GM23338 (cell line): Measurements from ENCODE around the gene CTNND2. TPM values are rescaled to one million over a fixed set of nuclear protein-coding genes. Genes with fewer than 3 reads are reported as not detected.

ENCODE experiments used
- ATAC-seq: fragments of 200-7000 bp; cut with Tn5 transposase; 3 replicates; pipeline ENCODE4 v1.9.1; 2020
- DNase-seq: peaks from one replicate; pipeline ENCODE4 v3.0.0-alpha.2; 2015; ENCODE audit warnings: low spot score
- H2AFZ ChIP-seq: fragments of 200-600 bp; sonication (generic); 2 replicates; pipeline ENCODE4 v1.8.0; 2016; ENCODE audit warnings: antibody characterized with exemption, mild to moderate bottlenecking, moderate library complexity
- H3F3A ChIP-seq: fragments of 200-600 bp; sonication (generic); replicated peaks from 2 replicates; pipeline ENCODE4 v1.8.0; 2017; ENCODE audit warnings: antibody characterized with exemption, mixed run types, low read depth
- H3K27ac ChIP-seq: fragments of 200-600 bp; sonication (generic); 2 replicates; pipeline ENCODE4 v1.6.1; 2016; ENCODE audit warnings: low read depth
- H3K27me3 ChIP-seq: fragments of 200-600 bp; sonication (generic); 2 replicates; pipeline ENCODE4 v1.8.0; 2016; ENCODE audit warnings: mild to moderate bottlenecking, mixed run types, moderate library complexity; ENCODE audit not compliant: insufficient read depth
- H3K36me3 ChIP-seq: fragments of 200-600 bp; sonication (generic); 2 replicates; pipeline ENCODE4 v1.8.0; 2016; ENCODE audit warnings: mild to moderate bottlenecking; ENCODE audit not compliant: insufficient read depth
- H3K4me1 ChIP-seq: fragments of 200-600 bp; sonication (generic); 2 replicates; pipeline ENCODE4 v1.8.0; 2016; ENCODE audit warnings: mild to moderate bottlenecking, moderate library complexity; ENCODE audit not compliant: insufficient read depth
- H3K4me2 ChIP-seq: fragments of 200-600 bp; sonication (generic); 2 replicates; pipeline ENCODE4 v1.7.1; 2017; ENCODE audit warnings: mixed run types
- H3K4me3 ChIP-seq: fragments of 200-600 bp; sonication (generic); 2 replicates; pipeline ENCODE4 v1.6.1; 2016; ENCODE audit warnings: mixed run types
- H3K79me2 ChIP-seq: fragments of 200-600 bp; sonication (generic); replicated peaks from 2 replicates; pipeline ENCODE4 v1.8.0; 2017; ENCODE audit warnings: mild to moderate bottlenecking; ENCODE audit not compliant: insufficient read depth
- H3K9me2 ChIP-seq: fragments of 200-600 bp; sonication (generic); 2 replicates; pipeline ENCODE4 v1.8.0; 2017; ENCODE audit not compliant: insufficient read depth
- H4K20me1 ChIP-seq: fragments of 200-600 bp; sonication (generic); replicated peaks from 2 replicates; pipeline ENCODE4 v1.8.0; 2017; ENCODE audit warnings: mild to moderate bottlenecking; ENCODE audit not compliant: insufficient read depth
- H3K27ac Mint-ChIP-seq: 2 replicates; pipeline ENCODE4 v1.8.0; 2020; ENCODE audit warnings: inconsistent platforms, mild to moderate bottlenecking, moderate library complexity, mixed read lengths
- H3K27me3 Mint-ChIP-seq: 3 replicates; pipeline ENCODE4 v1.8.0; 2022; ENCODE audit warnings: low read depth, mild to moderate bottlenecking, moderate library complexity, mixed read lengths, inconsistent platforms; ENCODE audit not compliant: insufficient read depth, poor library complexity
- H3K36me3 Mint-ChIP-seq: 3 replicates; pipeline ENCODE4 v1.8.0; 2021; ENCODE audit warnings: low read depth, mild to moderate bottlenecking, inconsistent platforms, moderate library complexity, mixed read lengths
- H3K4me1 Mint-ChIP-seq: 3 replicates; pipeline ENCODE4 v1.8.0; 2020; ENCODE audit warnings: mild to moderate bottlenecking, inconsistent platforms, mixed read lengths
- H3K4me3 Mint-ChIP-seq: 3 replicates; pipeline ENCODE4 v1.8.0; 2021; ENCODE audit warnings: moderate library complexity, mild to moderate bottlenecking, inconsistent platforms, mixed read lengths
- H3K9me3 Mint-ChIP-seq: 3 replicates; pipeline ENCODE4 v1.8.0; 2020; ENCODE audit warnings: moderate library complexity, mild to moderate bottlenecking, inconsistent platforms, mixed read lengths
- CREB1 ChIP-seq: fragments of 250-450 bp; sonication (Bioruptor Pico); IDR thresholded peaks from 2 replicates; pipeline ENCODE4 v1.5.0; 2020; ENCODE audit warnings: low read depth, mild to moderate bottlenecking, moderate library complexity
- CTCF ChIP-seq, 2 experiments: fragments of 200-600 bp in 1 of 2; sonication (generic) in 1 of 2; conservative IDR thresholded peaks; 2 replicates each; pipeline versions ENCODE4 v1.5.1 to v1.6.1; 2016 to 2017; ENCODE audit warnings: antibody characterized with exemption in 2 of 2, low read depth in 2 of 2, mild to moderate bottlenecking in 2 of 2, moderate library complexity in 1 of 2
- ETS1 ChIP-seq: IDR thresholded peaks from 2 replicates; pipeline ENCODE4 v1.6.1; 2016; ENCODE audit warnings: antibody characterized with exemption
- EZH2 ChIP-seq: fragments of 200-600 bp; sonication (generic); IDR thresholded peaks from one replicate; pipeline ENCODE4 v1.8.0; 2017; ENCODE audit warnings: antibody characterized with exemption, mild to moderate bottlenecking, low read depth; ENCODE audit not compliant: unreplicated experiment
- EZH2phosphoT487 ChIP-seq: fragments of 200-600 bp; sonication (generic); IDR thresholded peaks from one replicate; pipeline ENCODE4 v1.8.1; 2018; ENCODE audit warnings: antibody characterized with exemption; ENCODE audit not compliant: unreplicated experiment
- JUNB ChIP-seq: IDR thresholded peaks from one replicate; pipeline ENCODE4 v1.6.1; 2016; ENCODE audit warnings: antibody characterized with exemption; ENCODE audit not compliant: unreplicated experiment
- NANOG ChIP-seq: IDR thresholded peaks from 2 replicates; pipeline ENCODE4 v1.6.1; 2016; ENCODE audit warnings: antibody characterized with exemption, borderline replicate concordance
- POLR2AphosphoS5 ChIP-seq: IDR thresholded peaks from 2 replicates; pipeline ENCODE4 v1.6.1; 2016; ENCODE audit warnings: antibody characterized with exemption, low read depth
- REST ChIP-seq: IDR thresholded peaks from one replicate; pipeline ENCODE4 v1.6.1; 2018; ENCODE audit warnings: antibody characterized with exemption; ENCODE audit not compliant: unreplicated experiment
- STAT1 ChIP-seq: IDR thresholded peaks from one replicate; pipeline ENCODE4 v1.6.1; 2016; ENCODE audit warnings: antibody characterized with exemption; ENCODE audit not compliant: unreplicated experiment
- ZNF114 ChIP-seq: fragments of 250-450 bp; sonication (Bioruptor Pico); IDR thresholded peaks from 2 replicates; pipeline ENCODE4 v1.5.0; 2020; ENCODE audit warnings: mild to moderate bottlenecking, moderate library complexity
- ZNF331 ChIP-seq: fragments of 250-450 bp; sonication (Bioruptor Pico); IDR thresholded peaks from 2 replicates; pipeline ENCODE4 v1.5.0; 2020; ENCODE audit warnings: low read depth, mild to moderate bottlenecking, moderate library complexity
- ZNF462 ChIP-seq: fragments of 250-450 bp; sonication (Bioruptor Pico); IDR thresholded peaks from 2 replicates; pipeline ENCODE4 v1.5.0; 2020; ENCODE audit warnings: mild to moderate bottlenecking, moderate library complexity
- polyA plus RNA-seq: library from polyadenylated mRNA; unstranded; fragments of >200 nt; fragmentation: Nextera tagmentation; extraction: Ambion mirVana; gene quantifications from 2 replicates; pipeline ENCODE4 v1.2.1, GENCODE V29; 2016
- total RNA-seq: library from RNA; depleted of rRNA; stranded (reverse); fragments of >200 nt; shearing (Covaris generic); gene quantifications from 2 replicates; pipeline ENCODE4 v1.2.3, GENCODE V29; 2014

The CTNND2 gene
- total and polyA plus RNA-seq, 2 experiments from 2014 or later: 5.1 to 7.0 TPM

- Mint-ChIP-seq H3K4me3 (no peak overlapping the region), H3K4me1 (peaks cover 27% of the 10 kb centered on the region), H3K27ac (no peak overlapping the region), H3K36me3 (no peaks in the 10 kb centered on the region), H3K9me3 (no peaks in the 10 kb centered on the region), H3K27me3 (peaks cover 2% of the 10 kb centered on the region)
- TF ChIP-seq CTCF (conservative IDR thresholded peaks at IDR 0.05; ENCODE audit: low read depth in 2 of 2) (no peak), CREB1 (CRISPR knock-in tag) (no peak), POLR2AphosphoS5 (no peak), ZNF462 (CRISPR knock-in tag) (no peak), REST (no peak), ZNF114 (CRISPR knock-in tag) (no peak), ZNF331 (CRISPR knock-in tag) (no peak), STAT1 (no peak), EZH2phosphoT487 (no peak), JUNB (no peak), NANOG (no peak), EZH2 (no peak), ETS1 (no peak)
- Histone ChIP-seq H3K9me2 (peaks cover 8% of the 10 kb centered on the region; the same call in 1 of the 2 replicates), H4K20me1 (no peaks in the 10 kb centered on the region), H3K79me2 (no peaks in the 10 kb centered on the region), H3K27me3 (no peaks in the 10 kb centered on the region), H3K4me1 (peaks cover 17% of the 10 kb centered on the region; the same call in 1 of the 2 replicates), H3K27ac (no peak overlapping the region), H2AFZ (no peak overlapping the region), H3K4me2 (no peak overlapping the region), H3K36me3 (no peaks in the 10 kb centered on the region), H3F3A (no peaks in the 10 kb centered on the region), H3K4me3 (no peak overlapping the region)
- no peak for ATAC-seq
- DNase-seq: no peak
Measured at GRCh38 chr5:11507156-11507910, 396.9 kb downstream of the CTNND2 start.
